Large intestine (tissue), 3 donors: ENCODE measurements around the gene SLC7A4. TPM values are rescaled to one million over a fixed set of nuclear protein-coding genes. Genes with fewer than 3 reads are reported as not detected.
A peak's percentile ranks its signal among the peaks of the same experiment; 100 is the strongest.

Experiments used
- DNase-seq, 2 donors: peaks; one replicate each; pipeline versions ENCODE4 v3.0.0 to v3.0.0-alpha.2; 2013
- H3K27ac ChIP-seq: one replicate; pipeline ENCODE4 v1.5.1; 2013; ENCODE audit warnings: low read length
- H3K27me3 ChIP-seq: 2 replicates; pipeline ENCODE4 v1.6.1; 2013; ENCODE audit warnings: low read length; ENCODE audit not compliant: control insufficient read depth, insufficient read depth
- H3K36me3 ChIP-seq: 2 replicates; pipeline ENCODE4 v1.6.1; 2013; ENCODE audit warnings: low read length; ENCODE audit not compliant: control insufficient read depth, insufficient read depth
- H3K4me1 ChIP-seq: one replicate; pipeline ENCODE4 v1.6.1; 2013; ENCODE audit warnings: low read length; ENCODE audit not compliant: control insufficient read depth, insufficient read depth
- H3K4me3 ChIP-seq: one replicate; pipeline ENCODE4 v1.5.1; 2013; ENCODE audit warnings: low read length
- H3K9me3 ChIP-seq: one replicate; pipeline ENCODE4 v1.6.1; 2013; ENCODE audit warnings: mild to moderate bottlenecking, low read depth, low read length, moderate library complexity; ENCODE audit not compliant: control insufficient read depth
- WGBS: methylation state at CpG from one replicate; pipeline ENCODE4 v1.1.5; 2013; ENCODE audit warnings: low lambda C conversion rate; ENCODE audit not compliant: insufficient coverage; 5-methylcytosine and 5-hydroxymethylcytosine counted together
- polyA plus RNA-seq: library from polyadenylated mRNA; unstranded; fragments of 120-200 nt; gene quantifications from one replicate; pipeline ENCODE4 v1.2.1, GENCODE V29; 2013

Gene SLC7A4
- polyA plus RNA-seq, 1 donor, result 31.4 TPM

- H3K27ac ChIP-seq, result no peak overlapping the region
- no peaks in the 10 kb centered on the region for H3K36me3 ChIP-seq
- no peaks in the 10 kb centered on the region for H3K27me3 ChIP-seq
- no peaks in the 10 kb centered on the region for H3K9me3 ChIP-seq
- H3K4me3 ChIP-seq, result no peak overlapping the region
- WGBS, result 80% methylated on average over 2 of the region's 13 CpGs
- no peak for DNase-seq
- H3K4me1 ChIP-seq, result peaks cover 17% of the 10 kb centered on the region
Observed at GRCh38 chr22:21016644-21017420, 15.5 kb downstream of the SLC7A4 start.

- Histone ChIP-seq H3K9me3 (no peaks in the 10 kb centered on the region), H3K4me3 (no peak overlapping the region), H3K27ac (peak overlapping the region; percentile 54), H3K4me1 (peaks cover 17% of the 10 kb centered on the region), H3K27me3 (no peaks in the 10 kb centered on the region), H3K36me3 (no peaks in the 10 kb centered on the region)
- DNase-seq, result no peak
- no CpG with 5 or more reads among the region's 10 CpGs for WGBS
Observed at GRCh38 chr22:21015466-21016006, 16.8 kb downstream of the SLC7A4 start.

- no peaks in the 10 kb centered on the region for H3K9me3 ChIP-seq
- DNase-seq, result peak in 1 of 2 donors; percentile 55
- no peaks in the 10 kb centered on the region for H3K36me3 ChIP-seq
- 8% methylated on average over 2 of the region's 12 CpGs for WGBS
- peak within 1 kb of the TSS; percentile 42 for H3K4me3 ChIP-seq
- peaks cover 17% of the 10 kb centered on the region for H3K4me1 ChIP-seq
- H3K27me3 ChIP-seq, result no peaks in the 10 kb centered on the region
- H3K27ac ChIP-seq, result peak within 1 kb of the TSS; percentile 65
Observed at GRCh38 chr22:21014726-21015465, 17.5 kb downstream of the SLC7A4 start, which contains the start of gene P2RX6. Gene P2RX6, plus strand, starts transcription at chr22:21015165. Its CDS starts 10 bp downstream, at chr22:21015175.

GRCh38 chr22:21014202-21014725 is 18.1 kb downstream of the SLC7A4 start:
- no CpG with 5 or more reads among the region's 40 CpGs for WGBS
- no peaks in the 10 kb centered on the region for H3K36me3 ChIP-seq
- H3K4me1 ChIP-seq, result peaks cover 17% of the 10 kb centered on the region
- peak overlapping the region; percentile 42 for H3K4me3 ChIP-seq
- H3K9me3 ChIP-seq, result no peaks in the 10 kb centered on the region
- H3K27ac ChIP-seq, result peak overlapping the region; percentile 65
- peak; percentile 85 to 87 for DNase-seq
- H3K27me3 ChIP-seq, result no peaks in the 10 kb centered on the region

GRCh38 chr22:21013657-21014201 is 18.6 kb downstream of the SLC7A4 start:
- no peaks in the 10 kb centered on the region for H3K27me3 ChIP-seq
- H3K4me1 ChIP-seq, result peaks cover 17% of the 10 kb centered on the region
- no peaks in the 10 kb centered on the region for H3K9me3 ChIP-seq
- peak overlapping the region; percentile 65 for H3K27ac ChIP-seq
- WGBS, result no CpG with 5 or more reads among the region's 24 CpGs
- H3K4me3 ChIP-seq, result peak overlapping the region; percentile 42
- no peaks in the 10 kb centered on the region for H3K36me3 ChIP-seq
- no peak for DNase-seq

- DNase-seq, result no peak
- WGBS, result no CpG with 5 or more reads among the region's 14 CpGs
Observed at GRCh38 chr22:21012446-21013407, 19.6 kb downstream of the SLC7A4 start.

GRCh38 chr22:21010426-21011113 is 21.8 kb downstream of the SLC7A4 start:
- peaks cover 14% of the 10 kb centered on the region for H3K4me1 ChIP-seq
- WGBS, result no CpG with 5 or more reads among the region's 3 CpGs
- no peaks in the 10 kb centered on the region for H3K27me3 ChIP-seq
- no peaks in the 10 kb centered on the region for H3K36me3 ChIP-seq
- no peak overlapping the region for H3K4me3 ChIP-seq
- H3K27ac ChIP-seq, result no peak overlapping the region
- no peak for DNase-seq
- H3K9me3 ChIP-seq, result no peaks in the 10 kb centered on the region

More at GRCh38 chr22:21012446-21013407, 19.6 kb downstream of the SLC7A4 start:
- Histone ChIP-seq H3K27me3 (no peaks in the 10 kb centered on the region), H3K4me1 (peaks cover 17% of the 10 kb centered on the region), H3K4me3 (no peak overlapping the region), H3K27ac (no peak overlapping the region), H3K9me3 (no peaks in the 10 kb centered on the region), H3K36me3 (no peaks in the 10 kb centered on the region)

GRCh38 chr22:21009638-21010425 is 22.5 kb downstream of the SLC7A4 start:
- Histone ChIP-seq H3K36me3 (no peaks in the 10 kb centered on the region), H3K27ac (no peak overlapping the region), H3K9me3 (no peaks in the 10 kb centered on the region), H3K4me1 (peaks cover 6% of the 10 kb centered on the region), H3K27me3 (no peaks in the 10 kb centered on the region), H3K4me3 (no peak overlapping the region)
- no CpG with 5 or more reads among the region's 10 CpGs for WGBS
- DNase-seq, result peak; percentile 54 to 61
